LHCN-M2 (cell line): ENCODE data around the gene COL9A1. TPM values are rescaled to one million over a fixed set of nuclear protein-coding genes. Genes with fewer than 3 reads are reported as not detected.

Source experiments
- DNase-seq: peaks from one replicate; pipeline ENCODE4 v3.0.0-alpha.2; 2012; ENCODE audit warnings: low read depth
- total RNA-seq: library from RNA; depleted of rRNA; stranded (reverse); fragments of >200 nt; gene quantifications from 2 replicates; pipeline ENCODE4 v1.2.3, GENCODE V29; 2014

Gene COL9A1
- total RNA-seq, 1 experiment from 2014 or later = not detected

DNA sequence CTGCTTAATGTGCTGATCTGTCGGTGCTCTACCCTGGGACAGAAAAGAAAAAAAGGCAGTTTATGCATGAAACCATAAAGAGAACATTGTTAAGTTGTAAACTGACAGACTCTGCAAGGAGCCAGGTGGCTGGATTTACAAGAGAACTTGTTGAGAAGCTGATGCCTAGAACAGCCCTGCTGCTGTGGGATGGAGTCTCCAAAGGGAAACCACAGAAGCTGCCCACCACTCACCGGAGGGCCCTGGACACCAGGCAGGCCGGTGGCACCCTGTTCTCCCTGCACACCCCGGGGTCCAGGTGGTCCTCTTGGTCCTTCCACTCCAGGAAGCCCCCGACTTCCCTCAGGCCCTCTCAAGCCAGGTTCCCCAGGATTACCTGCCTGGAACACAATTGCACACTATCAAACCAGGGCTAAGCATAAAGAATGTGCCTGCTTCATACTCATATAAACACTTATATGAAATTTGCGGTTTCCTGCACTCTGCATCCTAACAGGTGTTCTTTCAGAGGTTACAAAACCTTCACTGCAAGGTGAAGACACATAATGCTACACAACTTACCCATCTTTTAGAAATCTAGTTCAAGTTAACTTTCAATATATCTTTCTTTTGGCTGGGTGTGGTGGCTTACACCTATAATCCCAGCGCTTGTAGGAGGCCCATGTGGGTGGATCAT is 68.2 kb downstream of the COL9A1 start:
- DNase-seq = no peak

GRCh38 chr6:70231311-70231710 is 71.6 kb downstream of the COL9A1 start:
- DNase-seq = no peak

- DNase-seq = no peak
Observed at GRCh38 chr6:70225055-70225454, 77.8 kb downstream of the COL9A1 start.

GRCh38 chr6:70222439-70222749 is 80.5 kb downstream of the COL9A1 start:
- DNase-seq = no peak

DNA sequence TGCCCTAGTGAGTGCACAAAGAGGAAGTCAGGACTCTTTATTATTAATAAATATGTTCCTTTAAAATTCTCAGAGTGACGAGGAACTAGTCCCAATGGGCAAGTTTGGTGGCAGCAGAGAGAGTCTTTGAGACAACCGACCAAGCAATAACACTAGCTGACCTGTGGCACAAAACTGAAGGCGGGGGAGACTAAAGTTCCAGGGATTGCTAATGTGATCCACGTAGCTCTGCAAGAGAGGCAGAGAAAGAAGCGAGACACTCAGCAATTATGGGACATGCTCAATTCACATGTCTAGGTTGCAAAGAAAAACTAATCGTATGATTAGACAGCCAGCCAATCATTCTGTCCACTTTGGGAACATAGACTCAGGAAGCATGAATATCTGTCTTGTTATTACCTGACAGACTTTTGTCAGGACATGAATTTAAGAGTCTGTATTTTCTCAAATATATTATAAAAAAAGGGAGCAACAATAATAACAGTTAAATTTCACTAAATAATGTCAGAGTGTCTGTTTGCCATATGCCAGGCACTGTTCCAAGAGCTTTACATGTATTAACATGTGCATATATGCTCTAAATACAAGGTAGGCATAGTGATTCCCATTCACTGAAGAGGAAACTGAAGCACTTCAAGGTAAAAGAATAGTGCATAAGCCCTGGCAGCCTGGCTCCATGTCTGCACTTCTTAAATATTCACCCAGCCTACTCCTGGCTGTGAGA is 81.0 kb downstream of the COL9A1 start:
- no peak for DNase-seq

DNA sequence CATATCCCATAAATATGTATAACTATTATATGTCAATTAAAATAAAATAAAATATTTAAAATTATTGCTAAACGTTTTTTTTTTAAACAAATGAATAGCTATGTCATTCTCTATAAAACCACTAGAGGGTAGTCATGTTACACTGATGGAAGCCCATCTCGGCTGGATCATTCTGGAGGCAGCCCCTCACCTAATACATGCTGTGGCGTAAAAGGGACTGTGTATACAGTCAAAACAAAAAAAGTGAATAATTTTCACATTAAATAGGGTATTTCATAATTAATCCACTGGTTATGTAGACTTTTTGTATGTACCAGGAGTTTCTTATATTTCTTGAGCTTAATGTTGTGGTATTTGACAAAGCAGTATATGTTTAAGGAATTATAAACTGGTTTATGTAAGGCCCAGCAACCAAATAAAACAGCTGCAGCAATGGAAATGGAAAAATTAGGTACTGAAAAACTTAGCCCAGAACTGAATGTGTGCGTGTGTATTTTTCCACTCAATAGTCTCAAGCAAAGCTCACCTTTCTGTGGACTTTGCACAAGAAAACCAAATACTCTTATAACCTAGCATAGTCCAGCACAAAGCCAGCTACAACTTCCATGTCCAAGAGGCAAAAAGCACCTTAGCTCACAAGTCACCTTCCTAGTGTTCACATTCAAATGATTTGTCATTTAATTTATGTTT is 81.7 kb downstream of the COL9A1 start:
- peak; percentile 9 for DNase-seq

DNA sequence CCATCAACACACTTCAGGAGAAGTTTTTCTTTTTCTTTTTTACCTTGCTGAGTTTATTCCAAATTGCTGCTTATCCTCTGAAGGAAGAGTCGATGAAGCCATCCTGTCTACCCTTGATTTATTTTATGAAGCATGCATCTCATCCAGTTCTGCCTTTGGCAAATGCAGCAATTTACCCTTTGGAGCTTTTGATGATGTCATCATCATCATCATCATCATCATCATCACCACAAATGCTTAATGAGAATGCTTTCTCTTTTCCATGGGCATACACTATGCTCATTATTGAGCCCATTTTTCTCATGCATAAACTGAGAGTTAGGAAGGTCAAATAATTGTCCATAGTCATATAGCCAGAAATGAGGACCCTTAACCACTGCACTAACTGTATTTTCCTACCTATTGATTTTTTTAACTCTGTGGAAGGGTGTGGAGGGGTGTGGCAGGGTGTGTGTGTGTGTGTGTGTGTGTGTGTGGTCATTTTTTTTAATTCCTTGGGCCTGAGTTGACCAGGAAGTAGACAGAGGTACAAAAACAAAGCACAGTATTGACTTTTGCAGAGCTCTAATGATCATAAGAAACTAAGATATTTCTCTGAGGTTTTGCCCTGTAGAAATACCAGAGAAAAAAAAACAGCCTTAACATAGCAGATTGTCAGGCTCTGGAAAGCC is 82.8 kb downstream of the COL9A1 start:
- no peak for DNase-seq

- DNase-seq = no peak
Observed at GRCh38 chr6:70216767-70217166, 86.1 kb downstream of the COL9A1 start.

GRCh38 chr6:70215460-70216108 is 87.3 kb downstream of the COL9A1 start:
- DNase-seq = no peak

DNA sequence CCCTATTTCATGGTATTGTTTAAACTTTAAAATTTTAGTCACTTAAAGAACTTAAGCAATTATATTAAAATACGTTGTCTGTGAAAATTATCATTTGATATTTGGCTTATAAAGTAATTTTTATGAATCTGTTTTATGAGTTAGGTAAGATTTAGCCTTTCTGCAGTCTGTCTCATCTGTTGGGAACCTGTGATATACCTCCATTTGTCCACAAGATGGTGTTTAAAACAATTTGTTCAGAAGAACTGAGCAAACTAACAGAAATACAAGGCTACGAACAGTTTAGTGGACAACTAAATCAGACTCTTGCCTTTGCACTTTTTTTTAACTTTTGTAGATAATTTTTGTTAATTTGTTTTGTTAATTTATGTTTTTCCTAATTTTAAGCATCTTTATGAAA is 92.4 kb downstream of the COL9A1 start:
- DNase-seq = peak; percentile 21

DNA sequence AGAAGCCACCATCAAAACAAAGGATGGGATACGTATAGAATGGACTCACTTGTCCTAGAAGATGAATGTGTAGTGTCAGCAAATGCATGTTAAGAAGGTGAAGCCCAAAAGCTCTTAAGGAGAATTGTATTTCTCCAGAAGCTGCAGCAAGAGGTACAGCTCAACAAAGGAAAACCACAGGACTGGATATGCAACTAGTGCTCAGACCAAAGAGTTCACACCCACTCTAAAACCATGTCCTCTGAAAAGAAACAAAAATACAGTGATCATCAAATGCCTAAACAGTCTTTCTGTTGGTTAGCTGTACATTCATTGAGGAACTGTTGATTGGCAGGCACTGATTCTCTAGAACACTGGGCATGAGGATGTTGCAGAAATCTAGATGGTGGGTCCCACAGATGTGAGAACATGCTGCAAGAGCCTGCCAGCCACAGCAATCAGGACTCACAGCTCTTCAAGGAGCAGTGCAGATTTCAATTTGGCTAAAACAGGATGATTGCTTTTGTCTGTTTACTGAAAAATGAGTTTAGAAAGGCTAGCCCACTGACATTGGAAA is 94.6 kb downstream of the COL9A1 start:
- DNase-seq = no peak

- DNase-seq = no peak
Observed at GRCh38 chr6:70198785-70199184, 104.1 kb downstream of the COL9A1 start.

DNA sequence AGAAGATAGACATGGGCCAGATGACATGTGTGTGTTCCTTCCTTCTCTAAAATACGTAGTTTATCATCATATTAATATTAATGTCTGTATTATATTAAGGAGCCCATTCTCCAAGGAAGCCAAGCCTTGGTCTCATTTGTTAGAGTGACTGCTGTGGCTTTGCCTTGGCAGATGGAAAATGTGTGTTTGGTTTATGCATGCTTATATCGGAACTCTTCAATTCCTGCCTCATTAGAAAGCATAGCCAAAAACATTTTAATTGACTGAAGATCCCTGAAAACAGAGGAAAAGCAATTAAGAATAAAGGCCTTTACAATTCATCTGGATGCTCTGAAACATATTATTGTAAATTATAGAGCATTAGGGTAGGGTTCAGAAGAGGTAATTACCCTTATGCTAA is 106.4 kb downstream of the COL9A1 start:
- no peak for DNase-seq

DNA sequence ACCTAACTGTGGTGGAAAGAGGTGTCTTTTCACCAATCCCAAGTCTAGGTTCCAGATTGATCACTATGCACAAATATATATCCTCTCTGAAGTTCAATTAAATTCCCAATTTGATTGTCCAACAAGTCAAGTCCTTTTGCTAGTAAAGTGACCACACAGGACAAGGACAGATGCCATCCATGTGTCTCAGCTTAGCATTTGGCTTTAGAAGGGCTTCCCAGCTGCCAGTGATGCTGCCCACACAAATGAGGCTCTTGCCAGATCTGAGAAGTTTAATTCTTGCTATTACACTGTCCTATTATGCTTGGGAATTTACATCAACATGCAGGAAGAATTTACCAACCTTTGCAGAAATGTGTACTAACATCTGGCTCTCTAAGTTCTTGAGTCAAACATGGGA is 108.5 kb downstream of the COL9A1 start:
- DNase-seq = no peak

DNA sequence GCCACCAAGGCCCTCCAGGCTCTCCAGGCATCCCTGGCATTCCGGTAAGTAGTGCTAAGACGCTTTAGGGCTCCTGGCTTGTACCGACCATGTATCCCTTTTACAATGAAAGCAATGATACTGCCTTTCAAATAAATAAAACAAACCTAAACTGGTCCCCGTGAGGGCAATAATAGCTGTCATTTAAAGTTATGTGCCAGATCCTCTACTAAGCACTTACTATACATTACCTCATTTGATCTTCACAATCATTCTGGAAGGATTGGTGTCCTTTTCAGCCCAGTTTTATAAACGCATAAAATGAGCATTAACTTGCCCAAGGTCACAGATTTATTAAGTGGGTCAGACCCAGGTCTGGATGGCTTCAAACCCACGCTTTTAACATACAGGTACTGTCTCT is 114.7 kb downstream of the COL9A1 start:
- no peak for DNase-seq

GRCh38 chr6:70186461-70186860 is 116.4 kb downstream of the COL9A1 start:
- DNase-seq = no peak

- no peak for DNase-seq
Observed at GRCh38 chr6:70184723-70185122, 118.2 kb downstream of the COL9A1 start.

GRCh38 chr6:70183538-70183937 is 119.3 kb downstream of the COL9A1 start:
- no peak for DNase-seq

- peak; percentile 67 for DNase-seq
Observed at GRCh38 chr6:70180901-70181599, 121.8 kb downstream of the COL9A1 start.

GRCh38 chr6:70180183-70180900 is 122.5 kb downstream of the COL9A1 start:
- DNase-seq = no peak
